ENCODE results near the gene LRP8. TPM values are rescaled to one million over a fixed set of nuclear protein-coding genes. Genes with fewer than 3 reads are reported as not detected.

The LRP8 gene
- polyA plus RNA-seq, 1 donor (not counting 4 experiments of a cell fraction or from before 2014, with no cell fraction given), result 31.0 TPM

DNA sequence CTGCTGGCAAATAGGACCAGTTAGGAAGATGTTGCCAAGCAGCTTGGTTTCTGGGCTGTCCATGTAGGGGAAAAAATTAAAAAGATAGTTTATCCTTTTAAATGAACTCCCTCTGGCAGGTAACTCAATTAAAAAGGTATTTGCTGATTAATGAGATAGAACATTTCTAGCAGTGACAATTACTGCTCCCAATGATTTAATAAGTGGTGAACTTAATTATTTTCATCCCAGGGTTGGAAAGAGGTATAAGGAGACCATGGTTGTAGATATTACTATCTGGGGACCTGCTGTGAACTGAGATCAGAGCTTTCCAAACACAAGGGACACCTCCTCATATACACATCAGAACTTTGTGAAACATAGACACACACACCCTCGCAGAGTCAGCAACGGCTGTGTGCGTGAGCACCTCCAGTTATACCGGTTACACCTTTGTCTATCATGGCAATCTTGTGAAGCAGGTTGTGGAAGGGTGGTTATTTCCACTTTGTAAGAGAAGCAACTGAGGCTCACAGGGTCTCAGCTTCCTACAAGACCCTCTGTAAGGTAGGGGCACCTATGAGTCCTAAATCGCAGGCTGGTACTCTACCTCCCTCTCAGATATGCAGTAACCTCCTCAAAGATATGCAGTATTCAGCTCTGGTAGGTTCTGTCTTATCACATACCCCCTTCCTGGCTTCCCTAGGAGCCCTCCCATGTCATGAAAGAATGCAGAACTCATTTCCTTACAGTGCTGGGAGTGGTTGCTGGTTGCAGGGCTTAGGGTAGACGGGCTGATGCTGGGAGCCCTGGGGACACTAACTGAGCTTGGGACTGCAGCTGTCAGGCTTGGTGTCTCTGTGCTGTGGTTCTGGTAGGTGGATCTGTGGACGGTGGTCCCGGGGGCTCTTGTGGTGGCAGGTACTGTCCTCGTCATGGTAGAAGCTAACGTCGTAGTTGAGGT, 71.1 kb downstream of the LRP8 start:
- no peaks in the 10 kb centered on the region for H3K9me1 ChIP-seq (ENCODE audit: control insufficient read depth, extremely low read depth, insufficient read depth, low read length)
- no peak overlapping the region for H3K9ac ChIP-seq (ENCODE audit: control insufficient read depth, extremely low read depth, insufficient read depth, low read length)
- no peaks in the 10 kb centered on the region for H3K79me2 ChIP-seq (ENCODE audit: control insufficient read depth, insufficient read depth, low read length)
- TF ChIP-seq EZH2 (IDR thresholded peaks at IDR 0.05; ENCODE audit: low read length), result no peak
- TF ChIP-seq, protein P1, sequence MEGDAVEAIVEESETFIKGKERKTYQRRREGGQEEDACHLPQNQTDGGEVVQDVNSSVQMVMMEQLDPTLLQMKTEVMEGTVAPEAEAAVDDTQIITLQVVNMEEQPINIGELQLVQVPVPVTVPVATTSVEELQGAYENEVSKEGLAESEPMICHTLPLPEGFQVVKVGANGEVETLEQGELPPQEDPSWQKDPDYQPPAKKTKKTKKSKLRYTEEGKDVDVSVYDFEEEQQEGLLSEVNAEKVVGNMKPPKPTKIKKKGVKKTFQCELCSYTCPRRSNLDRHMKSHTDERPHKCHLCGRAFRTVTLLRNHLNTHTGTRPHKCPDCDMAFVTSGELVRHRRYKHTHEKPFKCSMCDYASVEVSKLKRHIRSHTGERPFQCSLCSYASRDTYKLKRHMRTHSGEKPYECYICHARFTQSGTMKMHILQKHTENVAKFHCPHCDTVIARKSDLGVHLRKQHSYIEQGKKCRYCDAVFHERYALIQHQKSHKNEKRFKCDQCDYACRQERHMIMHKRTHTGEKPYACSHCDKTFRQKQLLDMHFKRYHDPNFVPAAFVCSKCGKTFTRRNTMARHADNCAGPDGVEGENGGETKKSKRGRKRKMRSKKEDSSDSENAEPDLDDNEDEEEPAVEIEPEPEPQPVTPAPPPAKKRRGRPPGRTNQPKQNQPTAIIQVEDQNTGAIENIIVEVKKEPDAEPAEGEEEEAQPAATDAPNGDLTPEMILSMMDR (optimal IDR thresholded peaks at IDR 0.05 in 1 of 3, IDR thresholded peaks at IDR 0.05 in 1 of 3, conservative IDR thresholded peaks at IDR 0.05 in 1 of 3; ENCODE audit: extremely low read depth in 1 of 3, insufficient read depth in 2 of 3, low read length in 3 of 3), result no peak
- peaks cover 22 to 47% of the 10 kb centered on the region in 2 experiments for H3K36me3 ChIP-seq (ENCODE audit: control insufficient read depth in 2 of 2, extremely low read depth in 1 of 2, insufficient read depth in 2 of 2, low read length in 2 of 2)
- no peak for DNase-seq (ENCODE audit: low read depth, low spot score)
- dilution Hi-C loops (cut with MboI; ENCODE audit: extremely low pct_ligation_motif_present, low sequenced_read_pairs), result no loop called here
- H3K4me2 ChIP-seq (ENCODE audit: control insufficient read depth, extremely low read depth, insufficient read depth, low read depth, low read length), result no peak overlapping the region
- no peaks in the 10 kb centered on the region for H3K9me3 ChIP-seq (ENCODE audit: control insufficient read depth, low read depth, low read length)
- no peak overlapping the region for H3K4me3 ChIP-seq (ENCODE audit: control insufficient read depth in 2 of 3, extremely low read depth in 1 of 3, insufficient read depth in 2 of 3, low read depth in 1 of 3, low read length in 3 of 3)
- no peak overlapping the region for H3K27ac ChIP-seq (ENCODE audit: control insufficient read depth, insufficient read depth, low read length)
- H4K20me1 ChIP-seq (ENCODE audit: control insufficient read depth, extremely low read depth, insufficient read depth, low read length), result no peaks in the 10 kb centered on the region
- H3K4me1 ChIP-seq (ENCODE audit: control insufficient read depth, extremely low read depth, insufficient read depth, low read length), result no peaks in the 10 kb centered on the region
- no peak overlapping the region for H2AFZ ChIP-seq (ENCODE audit: control insufficient read depth, low read length)
- no peaks in the 10 kb centered on the region for H3K27me3 ChIP-seq (ENCODE audit: control insufficient read depth, extremely low read depth, insufficient read depth, low read length)
- FAIRE-seq, result no peak

DNA sequence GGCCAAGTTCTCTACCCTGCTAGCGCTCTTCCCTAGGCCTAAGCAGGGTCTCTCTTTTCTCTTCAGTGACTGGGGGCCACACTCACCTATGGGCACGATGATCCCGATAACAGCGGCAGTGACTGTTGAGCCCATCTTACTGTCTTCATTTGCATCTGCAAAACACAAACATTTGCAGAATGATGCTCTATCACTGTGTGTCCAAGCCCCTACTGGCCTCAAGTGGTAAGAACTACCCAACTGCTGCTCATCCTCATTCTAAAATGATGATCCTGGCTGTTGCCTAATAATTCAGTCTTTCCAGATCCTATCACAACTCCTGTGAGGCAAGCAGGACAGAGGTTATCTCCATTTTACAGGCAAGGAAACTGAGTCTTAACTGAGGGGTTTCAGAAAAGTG, 72.8 kb downstream of the LRP8 start:
- H3K9me3 ChIP-seq (ENCODE audit: control insufficient read depth, low read depth, low read length), result no peaks in the 10 kb centered on the region
- H3K36me3 ChIP-seq (ENCODE audit: control insufficient read depth in 2 of 2, extremely low read depth in 1 of 2, insufficient read depth in 2 of 2, low read length in 2 of 2), result peaks cover 13 to 35% of the 10 kb centered on the region in 2 experiments
- H3K9me1 ChIP-seq (ENCODE audit: control insufficient read depth, extremely low read depth, insufficient read depth, low read length), result no peaks in the 10 kb centered on the region
- H3K79me2 ChIP-seq (ENCODE audit: control insufficient read depth, insufficient read depth, low read length), result no peaks in the 10 kb centered on the region
- TF ChIP-seq, protein P1 (optimal IDR thresholded peaks at IDR 0.05 in 1 of 3, IDR thresholded peaks at IDR 0.05 in 1 of 3, conservative IDR thresholded peaks at IDR 0.05 in 1 of 3; ENCODE audit: extremely low read depth in 1 of 3, insufficient read depth in 2 of 3, low read length in 3 of 3), result peak in 2 of 3 experiments; percentile 20 to 21
- TF ChIP-seq EZH2 (IDR thresholded peaks at IDR 0.05; ENCODE audit: low read length), result no peak
- H3K4me1 ChIP-seq (ENCODE audit: control insufficient read depth, extremely low read depth, insufficient read depth, low read length), result no peaks in the 10 kb centered on the region
- no peak overlapping the region for H2AFZ ChIP-seq (ENCODE audit: control insufficient read depth, low read length)
- dilution Hi-C loops (cut with MboI; ENCODE audit: extremely low pct_ligation_motif_present, low sequenced_read_pairs), result no loop called here
- DNase-seq (ENCODE audit: low read depth, low spot score), result no peak
- no peak overlapping the region for H3K4me3 ChIP-seq (ENCODE audit: control insufficient read depth in 2 of 3, extremely low read depth in 1 of 3, insufficient read depth in 2 of 3, low read depth in 1 of 3, low read length in 3 of 3)
- no peak overlapping the region for H3K9ac ChIP-seq (ENCODE audit: control insufficient read depth, extremely low read depth, insufficient read depth, low read length)
- no peaks in the 10 kb centered on the region for H3K27me3 ChIP-seq (ENCODE audit: control insufficient read depth, extremely low read depth, insufficient read depth, low read length)
- H3K4me2 ChIP-seq (ENCODE audit: control insufficient read depth, extremely low read depth, insufficient read depth, low read depth, low read length), result no peak overlapping the region
- no peak for FAIRE-seq
- H4K20me1 ChIP-seq (ENCODE audit: control insufficient read depth, extremely low read depth, insufficient read depth, low read length), result no peaks in the 10 kb centered on the region
- no peak overlapping the region for H3K27ac ChIP-seq (ENCODE audit: control insufficient read depth, insufficient read depth, low read length)
